IPS DF 6.9 (cell line): ENCODE data around the gene GPR160.

ENCODE experiments used
- DNase-seq: peaks from one replicate; pipeline ENCODE4 v3.0.0-alpha.2; 2013; ENCODE audit warnings: low read depth, low spot score
- H3K27ac ChIP-seq: one replicate; pipeline ENCODE4 v1.5.1; 2013; ENCODE audit warnings: low read length, control low read depth
- H3K27me3 ChIP-seq: 2 replicates; pipeline ENCODE4 v1.6.1; 2013; ENCODE audit warnings: mild to moderate bottlenecking, low read length; ENCODE audit not compliant: control insufficient read depth, insufficient read depth
- H3K36me3 ChIP-seq: 2 replicates; pipeline ENCODE4 v1.6.1; 2013; ENCODE audit warnings: low read length; ENCODE audit not compliant: control insufficient read depth, insufficient read depth
- H3K4me1 ChIP-seq: 2 replicates; pipeline ENCODE4 v1.6.1; 2013; ENCODE audit warnings: low read length; ENCODE audit not compliant: control insufficient read depth, insufficient read depth
- H3K4me3 ChIP-seq: 2 replicates; pipeline ENCODE4 v1.5.1; 2013; ENCODE audit warnings: mild to moderate bottlenecking, low read length
- H3K9me3 ChIP-seq: 2 replicates; pipeline ENCODE4 v1.6.1; 2013; ENCODE audit warnings: low read length, inconsistent platforms; ENCODE audit not compliant: control insufficient read depth, insufficient read depth
- WGBS: extraction: QIAGEN DNeasy Blood & Tissue Kit; methylation state at CpG from one replicate; pipeline ENCODE4 v1.1.7; 2013; ENCODE audit warnings: mixed read lengths, missing lambda C conversion rate; ENCODE audit not compliant: insufficient read length, insufficient coverage; 5-methylcytosine and 5-hydroxymethylcytosine counted together

Gene GPR160

DNA sequence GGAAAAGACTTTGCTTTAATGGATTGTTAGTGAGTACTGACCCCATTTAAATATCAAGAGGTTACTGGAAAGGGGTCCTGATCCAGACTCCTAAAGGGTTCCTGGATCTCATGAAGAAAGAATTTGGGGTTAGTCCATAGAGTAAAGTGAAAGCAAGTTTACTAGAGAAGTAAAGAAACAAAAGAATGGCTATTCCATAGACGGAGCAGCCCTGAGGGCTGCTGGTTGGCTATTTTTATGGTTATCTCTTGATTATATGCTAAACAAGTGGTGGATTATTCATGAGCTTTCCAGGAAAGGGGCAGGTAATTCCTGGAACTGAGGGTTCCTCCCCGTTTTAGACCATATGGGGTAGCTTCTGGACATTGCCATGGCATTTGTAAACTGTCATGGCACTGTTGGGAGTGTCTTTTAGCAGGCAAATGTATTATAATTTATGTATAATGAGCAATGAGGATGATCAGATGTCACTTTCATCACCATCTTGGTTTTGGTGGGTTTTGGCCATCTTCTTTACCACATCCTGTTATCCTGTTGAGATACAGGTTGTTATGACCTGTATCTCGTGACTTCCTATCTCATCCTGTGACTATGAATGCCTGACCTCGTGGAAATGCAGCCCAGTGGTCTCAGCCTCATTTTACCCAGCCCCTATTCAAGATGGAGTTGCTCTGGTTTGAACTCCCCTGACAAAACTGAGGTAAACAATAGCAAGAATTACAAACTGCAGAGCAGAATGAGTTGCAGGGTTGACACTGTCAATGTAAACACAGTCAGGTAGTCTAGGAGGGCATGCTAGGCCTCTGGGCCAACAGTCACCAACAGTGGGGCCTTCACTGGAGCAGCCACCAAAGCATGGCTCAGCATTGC, 10.3 kb upstream of the GPR160 start:
- Histone ChIP-seq H3K27me3 (no peaks in the 10 kb centered on the region), H3K4me3 (no peak overlapping the region), H3K36me3 (no peaks in the 10 kb centered on the region), H3K4me1 (no peaks in the 10 kb centered on the region), H3K9me3 (no peaks in the 10 kb centered on the region), H3K27ac (no peak overlapping the region)
- DNase-seq = no peak
- WGBS = no CpG with 5 or more reads among the region's 4 CpGs

DNA sequence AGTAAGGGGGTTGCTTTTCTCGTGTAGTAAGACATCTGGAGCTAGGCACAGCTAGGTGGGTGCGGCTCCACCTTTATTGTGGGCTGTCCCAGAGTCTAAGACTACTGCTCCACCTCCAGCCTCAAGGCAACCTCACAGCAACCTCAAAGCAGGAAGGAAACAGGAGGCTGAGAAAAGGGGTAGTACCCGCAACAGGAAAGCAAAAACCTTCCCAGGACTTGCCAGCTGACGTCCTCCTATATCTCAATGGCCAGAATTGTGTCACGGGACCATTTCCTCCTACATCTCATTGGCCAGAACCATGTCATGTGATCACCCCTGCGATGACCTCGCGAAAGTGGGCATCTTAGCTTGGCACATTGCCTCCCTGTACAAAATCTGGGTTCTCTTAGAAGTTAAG, 4.3 kb upstream of the GPR160 start:
- Histone ChIP-seq H3K4me3 (no peak overlapping the region), H3K36me3 (no peaks in the 10 kb centered on the region), H3K27ac (no peak overlapping the region), H3K4me1 (no peaks in the 10 kb centered on the region), H3K27me3 (no peaks in the 10 kb centered on the region), H3K9me3 (no peaks in the 10 kb centered on the region)
- WGBS = no CpG with 5 or more reads among the region's 8 CpGs
- DNase-seq = no peak

DNA sequence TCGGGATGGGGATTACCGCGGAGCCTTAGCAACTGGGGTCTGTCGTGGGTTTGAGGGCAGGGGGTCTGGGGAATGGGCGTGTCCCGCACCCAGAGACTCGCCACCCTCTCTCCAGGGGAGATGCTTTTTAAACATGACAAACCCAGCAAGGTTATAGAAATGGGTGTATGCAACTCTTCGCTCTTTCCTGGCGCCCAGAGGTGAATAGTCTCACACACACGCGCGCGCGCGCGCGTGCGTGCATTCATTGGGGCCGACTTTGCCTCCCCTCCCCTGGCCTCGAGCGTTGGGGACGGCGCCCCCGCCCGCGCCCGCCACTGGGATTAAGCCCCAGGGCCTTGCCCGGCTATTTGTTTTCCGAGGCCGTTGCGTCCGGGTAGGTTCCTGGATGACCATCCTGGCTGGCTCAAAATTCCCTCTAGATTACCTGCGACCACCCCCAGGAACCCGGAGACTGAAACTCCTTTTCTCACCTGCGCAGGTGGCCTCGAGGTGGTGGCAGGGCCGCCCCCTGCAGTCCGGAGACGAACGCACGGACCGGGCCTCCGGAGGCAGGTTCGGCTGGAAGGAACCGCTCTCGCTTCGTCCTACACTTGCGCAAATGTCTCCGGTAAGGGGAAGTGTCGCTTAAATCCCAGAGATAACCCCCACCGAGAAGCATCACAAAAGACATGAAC, 777 bp downstream of the GPR160 start:
- Histone ChIP-seq H3K27ac (no peak overlapping the region), H3K27me3 (no peaks in the 10 kb centered on the region), H3K4me1 (no peaks in the 10 kb centered on the region), H3K36me3 (no peaks in the 10 kb centered on the region), H3K4me3 (peak overlapping the region; percentile 65; the same call in 1 of the 2 replicates), H3K9me3 (no peaks in the 10 kb centered on the region)
- no CpG with 5 or more reads among the region's 51 CpGs for WGBS
- no peak for DNase-seq

DNA sequence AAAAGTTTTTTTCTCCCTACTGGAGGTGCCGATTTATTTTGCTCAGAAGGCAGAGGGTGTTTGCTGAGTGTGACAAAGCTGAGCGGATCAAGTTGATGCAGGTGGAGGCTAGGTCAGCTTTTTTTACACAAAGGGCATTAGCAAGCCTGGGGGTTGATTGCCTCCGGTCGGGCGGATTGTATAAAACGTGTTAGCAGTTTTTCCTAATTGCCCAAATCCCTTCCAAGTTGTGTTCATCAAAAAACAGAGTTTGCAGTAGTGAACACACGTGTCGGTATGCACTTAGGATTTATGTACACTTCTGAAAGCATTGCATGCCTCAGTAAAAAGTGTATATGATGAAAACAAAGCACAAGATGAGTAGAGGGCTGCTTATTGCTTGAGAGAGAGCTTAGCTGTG, 2.6 kb downstream of the GPR160 start:
- Histone ChIP-seq H3K9me3 (no peaks in the 10 kb centered on the region), H3K27me3 (no peaks in the 10 kb centered on the region), H3K4me3 (no peak overlapping the region), H3K36me3 (no peaks in the 10 kb centered on the region), H3K4me1 (no peaks in the 10 kb centered on the region), H3K27ac (no peak overlapping the region)
- DNase-seq = no peak
- no CpG with 5 or more reads among the region's 8 CpGs for WGBS

DNA sequence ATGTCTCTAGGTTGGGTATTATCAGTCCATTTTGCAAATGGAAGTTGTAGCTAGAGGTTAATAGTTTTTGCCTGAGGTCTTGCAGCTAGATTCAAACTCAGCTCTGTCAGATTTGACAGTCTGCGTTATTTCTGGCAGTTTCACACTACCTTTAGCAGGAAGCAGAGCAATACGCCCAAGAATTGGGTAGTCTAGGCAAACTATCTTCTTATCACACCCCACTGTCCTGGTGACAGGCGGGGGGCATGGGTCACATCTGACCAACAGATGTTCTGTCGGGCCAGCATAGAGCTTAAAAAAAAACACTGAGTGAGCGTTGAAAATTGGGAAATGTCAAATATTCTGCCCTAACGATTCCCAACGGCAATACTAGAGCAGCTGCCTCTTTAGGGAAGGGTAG, 5.7 kb downstream of the GPR160 start:
- DNase-seq = no peak
- Histone ChIP-seq H3K4me3 (no peak overlapping the region), H3K27ac (no peak overlapping the region), H3K27me3 (no peaks in the 10 kb centered on the region), H3K4me1 (no peaks in the 10 kb centered on the region), H3K9me3 (no peaks in the 10 kb centered on the region), H3K36me3 (no peaks in the 10 kb centered on the region)
- WGBS = no CpG with 5 or more reads among the region's 7 CpGs

DNA sequence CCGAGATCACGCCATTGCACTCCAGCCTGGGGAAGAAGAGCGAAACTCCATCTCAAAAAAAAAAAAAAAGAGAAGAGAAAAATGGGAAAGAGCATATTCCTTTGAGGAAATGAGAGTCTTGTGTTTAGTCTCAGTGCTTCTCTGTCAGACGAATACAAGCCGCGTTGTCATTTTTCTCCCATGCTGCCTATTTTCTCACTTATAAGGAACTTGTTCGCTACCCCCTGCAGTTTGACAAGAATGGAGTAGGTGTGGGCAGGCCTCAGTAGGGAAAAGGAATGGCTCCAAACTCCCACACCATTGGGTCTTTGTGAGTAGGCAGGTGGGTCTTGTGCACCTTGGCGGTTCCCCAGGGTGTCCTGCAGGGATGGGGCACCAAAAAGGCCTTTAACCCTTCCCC, 6.5 kb downstream of the GPR160 start:
- no peak overlapping the region for H3K4me3 ChIP-seq
- H3K27me3 ChIP-seq = no peaks in the 10 kb centered on the region
- no CpG with 5 or more reads among the region's 8 CpGs for WGBS
- H3K9me3 ChIP-seq = no peaks in the 10 kb centered on the region
- H3K4me1 ChIP-seq = no peaks in the 10 kb centered on the region
- no peak overlapping the region for H3K27ac ChIP-seq
- no peaks in the 10 kb centered on the region for H3K36me3 ChIP-seq
- DNase-seq = no peak

DNA sequence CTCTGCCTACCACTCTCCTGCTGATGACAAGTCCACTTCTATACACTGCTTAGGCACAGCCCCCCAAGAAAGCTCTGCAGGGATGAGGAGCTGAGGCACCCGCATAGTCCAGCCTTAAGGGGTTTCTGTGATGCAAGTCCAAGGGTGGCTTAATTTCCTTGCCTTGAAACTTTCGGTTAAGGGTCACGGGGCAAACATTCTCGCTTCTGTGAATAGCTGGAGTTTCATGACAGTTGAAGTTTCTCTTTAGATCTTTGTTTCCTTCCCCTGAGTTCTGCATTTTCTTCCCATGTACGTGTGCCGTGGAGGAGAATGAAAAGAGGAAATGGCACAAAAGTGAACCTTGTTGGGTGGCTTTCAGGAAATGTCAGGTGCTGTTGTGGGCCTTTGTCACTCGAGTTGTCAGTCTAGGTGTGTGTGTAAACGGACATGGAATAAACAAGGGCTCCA, 7.0 kb downstream of the GPR160 start:
- no CpG with 5 or more reads among the region's 8 CpGs for WGBS
- H3K36me3 ChIP-seq = no peaks in the 10 kb centered on the region
- DNase-seq = no peak

DNA sequence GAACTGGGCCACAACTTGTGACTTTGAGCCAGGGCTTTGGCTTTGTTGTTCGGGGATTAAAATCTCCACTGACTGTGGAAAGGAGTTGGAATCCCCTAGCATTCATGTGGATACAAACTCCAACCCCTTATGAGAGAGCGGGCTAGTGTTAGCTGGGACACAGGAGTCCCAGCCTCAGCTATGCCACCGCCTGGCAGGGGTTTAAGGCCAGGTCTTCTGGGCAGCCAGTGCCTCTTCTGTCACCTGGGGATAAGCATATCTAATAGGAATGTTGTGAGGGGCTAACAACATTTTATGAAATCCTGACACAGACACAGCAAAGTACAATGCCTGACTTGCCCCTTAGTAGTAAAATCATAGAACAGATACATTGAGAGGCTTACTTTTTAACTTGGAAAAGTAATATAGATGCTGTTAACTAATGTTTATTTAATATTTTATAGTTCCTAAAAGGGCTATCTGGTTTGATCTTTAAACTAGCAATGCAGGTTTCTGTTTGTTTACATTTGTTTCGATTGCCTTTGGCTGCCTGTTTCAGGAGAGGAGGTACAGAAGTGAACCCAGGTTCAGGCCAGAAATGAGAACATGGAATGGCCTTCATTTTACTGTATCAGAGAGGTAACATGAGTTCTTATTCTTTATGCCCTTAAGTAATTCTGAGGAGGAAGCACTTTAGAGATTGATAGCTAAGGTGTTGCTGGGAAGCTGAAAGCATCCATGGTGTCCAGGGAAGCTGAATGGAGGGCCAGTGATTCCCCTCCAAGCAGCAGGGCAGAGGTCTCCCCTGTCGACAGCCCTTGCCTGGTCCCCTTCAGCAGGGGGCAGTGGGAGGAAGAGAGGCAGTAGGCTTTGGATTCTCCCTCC, 8.7 kb downstream of the GPR160 start:
- Histone ChIP-seq H3K36me3 (no peaks in the 10 kb centered on the region), H3K27me3 (no peaks in the 10 kb centered on the region), H3K4me3 (no peak overlapping the region), H3K27ac (no peak overlapping the region), H3K9me3 (no peaks in the 10 kb centered on the region), H3K4me1 (no peaks in the 10 kb centered on the region)
- no peak for DNase-seq
- WGBS = no CpG with 5 or more reads among the region's 5 CpGs

More for the DNA sequence above, 7.0 kb downstream of the GPR160 start:
- H3K27me3 ChIP-seq = no peaks in the 10 kb centered on the region
- H3K9me3 ChIP-seq = no peaks in the 10 kb centered on the region
- no peak overlapping the region for H3K27ac ChIP-seq
- H3K4me3 ChIP-seq = no peak overlapping the region
- H3K4me1 ChIP-seq = no peaks in the 10 kb centered on the region

DNA sequence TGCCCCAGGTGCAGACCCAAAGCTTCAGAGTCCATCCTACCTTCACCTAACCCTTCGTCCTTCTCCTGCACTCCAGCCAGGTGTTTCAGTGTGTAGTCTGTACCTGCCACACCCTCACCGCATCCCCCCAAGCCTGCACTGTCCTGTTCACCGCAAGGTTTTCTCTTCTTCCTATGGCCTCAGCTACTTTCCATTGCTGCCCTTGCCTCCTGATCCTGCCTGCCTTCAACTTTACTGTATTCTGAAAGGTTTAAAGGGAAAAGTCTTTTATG, 9.3 kb downstream of the GPR160 start:
- Histone ChIP-seq H3K27ac (no peak overlapping the region), H3K9me3 (no peaks in the 10 kb centered on the region), H3K36me3 (no peaks in the 10 kb centered on the region), H3K4me3 (no peak overlapping the region), H3K4me1 (no peaks in the 10 kb centered on the region), H3K27me3 (no peaks in the 10 kb centered on the region)
- DNase-seq = no peak
- no CpG with 5 or more reads among the region's 3 CpGs for WGBS

DNA sequence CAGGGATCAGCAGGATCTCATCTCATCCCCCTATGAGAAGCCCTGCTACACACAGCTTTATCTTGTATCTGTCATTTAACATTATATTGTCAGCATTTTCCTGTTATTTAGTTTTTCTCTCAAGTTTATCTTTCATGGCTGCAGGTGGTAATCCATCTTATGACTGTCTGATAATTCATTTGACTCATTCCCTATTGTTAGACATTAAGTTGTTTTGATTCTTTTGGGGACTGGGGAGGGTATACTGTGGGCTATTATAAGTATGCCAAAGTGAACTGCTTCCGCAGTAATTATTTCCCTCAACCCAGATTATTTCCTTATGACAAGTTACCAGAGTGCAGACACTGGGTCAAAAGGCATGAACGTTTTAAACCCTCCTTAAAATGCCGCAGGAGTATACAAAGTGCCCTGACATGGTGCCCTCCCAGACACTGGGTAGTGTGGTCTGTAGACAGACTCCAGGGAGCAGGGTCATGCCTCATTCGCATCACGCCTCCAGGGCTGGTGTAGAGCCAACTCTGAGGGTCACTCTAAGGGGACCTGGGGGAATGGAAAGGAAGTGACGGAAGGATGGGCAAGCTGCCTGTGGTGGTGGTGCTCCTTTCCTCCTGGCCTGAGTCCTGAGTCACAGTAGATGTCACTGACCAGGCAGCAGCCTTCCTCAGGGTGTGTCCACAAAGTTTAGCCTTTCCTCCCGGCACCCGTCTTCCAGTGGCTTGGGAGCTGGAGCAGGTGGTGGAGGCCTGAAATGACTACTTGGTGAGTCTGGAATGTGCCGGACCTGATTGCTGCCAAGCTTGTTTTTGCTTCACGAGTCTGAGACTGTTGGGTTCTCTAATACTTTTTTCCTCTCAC, 11.6 kb downstream of the GPR160 start:
- DNase-seq = no peak
- Histone ChIP-seq H3K4me3 (no peak overlapping the region), H3K27me3 (no peaks in the 10 kb centered on the region), H3K4me1 (no peaks in the 10 kb centered on the region), H3K27ac (no peak overlapping the region), H3K36me3 (no peaks in the 10 kb centered on the region), H3K9me3 (no peaks in the 10 kb centered on the region)
- no CpG with 5 or more reads among the region's 10 CpGs for WGBS
